HG02623 (cell line): ENCODE results near the gene CXADR.
A peak's percentile ranks its signal among the peaks of the same experiment; 100 is the strongest.
"Not testable (repeated sequence)": the region's sequence is repeated elsewhere in the genome, so short reads cannot be mapped to it uniquely, and the experiment has no call there.

Experiments used
- ATAC-seq: cut with Tn5 transposase; IDR thresholded peaks from one replicate; pipeline ENCODE4 v1.9.1; 2021; ENCODE audit warnings: moderate library complexity; ENCODE audit not compliant: unreplicated experiment

Gene CXADR

DNA sequence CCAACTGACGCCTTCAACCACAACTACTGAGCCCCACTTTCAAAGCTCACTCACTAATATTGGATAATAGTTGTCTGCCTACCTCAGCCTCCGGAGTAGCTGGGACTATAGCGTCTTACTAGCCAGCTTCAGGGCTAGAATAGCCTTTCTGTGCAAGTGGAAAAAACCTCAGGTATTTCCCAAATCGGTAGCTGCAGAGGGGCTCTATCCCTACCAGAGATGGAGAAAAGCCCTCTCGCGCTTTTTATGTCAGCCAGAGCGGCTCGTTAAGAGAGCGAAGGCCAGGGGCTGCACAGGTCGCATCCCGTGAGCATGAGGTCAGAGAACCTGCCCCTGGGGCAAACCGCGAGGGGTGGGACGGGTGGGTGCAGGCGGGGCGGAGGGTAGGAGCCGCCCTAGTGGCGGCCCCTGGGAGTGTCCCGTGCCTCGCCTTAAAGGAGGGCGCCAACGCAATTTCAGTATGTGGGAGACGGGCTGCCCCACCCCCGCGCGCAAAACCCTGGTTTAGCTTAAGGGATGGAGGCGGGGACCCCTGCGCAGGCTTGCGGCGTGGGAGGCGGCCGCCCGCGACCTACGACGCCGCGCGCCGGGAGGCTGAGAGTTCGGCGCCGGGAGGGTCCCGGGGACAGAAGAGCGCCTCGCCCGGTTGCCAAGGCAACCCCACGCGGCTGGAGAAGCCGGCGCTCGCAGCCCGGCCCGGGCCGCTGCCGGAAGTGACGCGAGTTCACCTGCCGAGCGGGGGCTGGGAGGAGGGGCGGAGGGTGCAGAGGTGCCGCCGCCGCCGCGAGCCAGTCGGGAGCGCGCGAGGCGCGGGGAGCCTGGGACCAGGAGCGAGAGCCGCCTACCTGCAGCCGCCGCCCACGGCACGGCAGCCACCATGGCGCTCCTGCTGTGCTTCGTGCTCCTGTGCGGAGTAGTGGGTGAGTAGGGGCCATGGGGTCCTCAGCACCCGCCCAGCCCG, at the start of gene CXADR:
Gene CXADR, plus strand, starts transcription at position 791 of the 961 bp plus-strand sequence. Its CDS starts 87 bp downstream, at position 878.
- ATAC-seq = peak; percentile 89

DNA sequence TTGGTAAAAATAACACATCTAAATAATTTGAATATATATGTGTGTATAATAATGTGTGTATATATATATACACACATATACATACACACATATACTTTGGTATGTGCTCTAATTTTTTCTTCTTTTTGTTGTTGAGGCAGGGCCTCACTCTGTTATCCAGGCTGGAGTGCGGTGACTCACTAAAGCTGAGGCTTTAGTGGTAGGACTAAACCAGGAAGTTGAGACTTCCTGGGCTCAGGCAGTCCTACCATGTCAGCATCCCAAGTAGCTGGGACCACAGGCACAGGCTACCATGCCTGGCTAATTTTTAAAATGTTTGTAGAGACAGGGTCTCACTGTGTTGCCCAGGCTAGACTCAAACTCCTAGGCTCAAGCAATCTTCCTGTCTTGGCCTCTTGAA, 46.7 kb upstream of the CXADR start:
- no peak for ATAC-seq

DNA sequence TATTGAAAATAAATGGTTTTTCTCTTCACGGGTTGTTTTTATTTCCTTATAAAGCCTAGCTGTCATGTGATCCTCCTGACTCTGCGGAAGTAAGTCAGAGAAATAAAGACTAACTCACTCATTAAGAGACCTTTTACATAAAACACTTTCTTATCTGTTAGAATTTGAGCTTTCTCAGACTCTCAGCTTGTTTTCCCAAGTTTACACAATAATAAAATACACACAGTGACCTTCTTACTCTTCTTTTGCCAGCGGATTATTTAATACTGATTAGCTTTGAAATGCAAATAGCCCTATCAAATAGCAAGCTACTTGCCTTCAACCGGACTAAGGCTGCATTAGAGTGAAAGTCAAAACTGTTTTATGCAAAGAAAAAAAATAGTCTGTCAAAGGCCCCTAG, 45.5 kb upstream of the CXADR start:
- no peak for ATAC-seq

DNA sequence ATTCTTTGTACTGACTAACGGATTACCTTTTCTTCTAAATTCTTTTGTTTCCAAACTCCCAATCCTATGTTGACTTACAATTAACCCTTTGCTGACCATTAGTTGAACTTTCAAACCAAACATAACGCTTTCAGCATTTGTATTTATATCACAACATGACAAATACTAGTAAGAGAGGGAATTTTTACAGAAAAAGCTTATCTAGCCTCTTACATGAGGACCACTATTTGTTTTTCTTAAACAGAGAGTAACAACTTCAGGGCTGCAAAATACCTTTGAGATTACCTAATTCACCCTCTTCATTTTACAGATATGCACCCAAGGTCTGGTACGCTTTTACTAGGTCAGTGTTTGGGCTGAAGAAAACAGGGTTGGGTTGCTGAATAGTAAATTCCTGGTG, 45.0 kb upstream of the CXADR start:
- no peak for ATAC-seq

DNA sequence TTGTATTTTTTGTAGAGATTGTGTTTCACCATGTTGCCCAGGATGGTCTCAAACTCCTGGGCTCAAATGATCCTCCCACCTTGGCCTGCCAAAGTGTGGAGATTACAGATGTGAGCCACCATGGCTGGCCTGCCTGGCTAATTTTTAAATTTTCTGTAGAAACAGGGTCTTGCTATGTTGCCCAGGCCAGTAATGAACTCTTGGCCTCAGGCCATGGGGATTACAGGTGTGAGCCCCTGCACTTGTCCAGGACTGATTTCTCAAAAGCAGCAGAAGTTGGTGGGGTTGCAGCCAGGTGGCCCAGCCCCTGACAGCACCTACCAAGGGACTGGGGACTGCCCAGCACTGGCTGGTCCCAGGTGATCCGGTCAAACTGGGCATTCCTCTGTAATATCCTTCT, 44.1 kb upstream of the CXADR start:
- ATAC-seq = no peak

DNA sequence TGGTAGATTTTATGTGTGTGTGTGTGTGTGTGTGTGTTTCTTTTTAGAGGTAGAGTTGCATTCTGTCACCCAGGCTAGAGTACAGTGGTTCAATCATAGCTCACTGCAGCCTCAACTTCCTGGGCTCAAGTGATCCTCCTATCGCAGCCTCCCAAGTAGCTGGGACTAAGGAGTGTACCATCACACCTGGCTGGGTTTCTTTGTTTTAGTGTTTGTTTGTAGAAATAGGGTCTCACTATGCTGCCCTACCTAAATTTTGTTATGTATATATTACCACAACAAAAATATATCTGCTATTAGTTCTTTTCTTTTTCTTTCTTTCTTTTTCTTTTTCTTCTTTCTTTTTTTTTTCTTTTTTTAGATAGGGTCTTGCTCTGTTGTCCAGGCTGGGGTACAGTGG, 43.1 kb upstream of the CXADR start:
- ATAC-seq = no peak

DNA sequence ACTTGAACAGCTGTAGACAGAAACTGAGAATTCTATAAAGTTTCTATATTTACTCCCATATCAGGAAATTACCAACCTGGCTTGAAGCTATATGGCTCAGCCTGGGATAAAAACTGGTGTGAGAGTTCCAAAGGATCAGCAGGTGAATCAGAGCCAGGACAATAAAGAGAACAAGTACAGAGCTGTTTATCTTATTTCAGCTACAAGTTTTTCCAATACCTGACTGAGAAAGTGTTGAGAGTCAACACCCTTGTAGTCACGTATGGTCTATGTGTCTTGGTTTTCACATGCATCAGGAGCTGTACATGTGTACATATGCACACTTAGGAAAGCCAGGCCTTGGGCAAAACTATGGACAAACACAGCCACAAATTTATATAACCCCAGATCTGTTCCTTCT, 40.7 kb upstream of the CXADR start:
- ATAC-seq = no peak

DNA sequence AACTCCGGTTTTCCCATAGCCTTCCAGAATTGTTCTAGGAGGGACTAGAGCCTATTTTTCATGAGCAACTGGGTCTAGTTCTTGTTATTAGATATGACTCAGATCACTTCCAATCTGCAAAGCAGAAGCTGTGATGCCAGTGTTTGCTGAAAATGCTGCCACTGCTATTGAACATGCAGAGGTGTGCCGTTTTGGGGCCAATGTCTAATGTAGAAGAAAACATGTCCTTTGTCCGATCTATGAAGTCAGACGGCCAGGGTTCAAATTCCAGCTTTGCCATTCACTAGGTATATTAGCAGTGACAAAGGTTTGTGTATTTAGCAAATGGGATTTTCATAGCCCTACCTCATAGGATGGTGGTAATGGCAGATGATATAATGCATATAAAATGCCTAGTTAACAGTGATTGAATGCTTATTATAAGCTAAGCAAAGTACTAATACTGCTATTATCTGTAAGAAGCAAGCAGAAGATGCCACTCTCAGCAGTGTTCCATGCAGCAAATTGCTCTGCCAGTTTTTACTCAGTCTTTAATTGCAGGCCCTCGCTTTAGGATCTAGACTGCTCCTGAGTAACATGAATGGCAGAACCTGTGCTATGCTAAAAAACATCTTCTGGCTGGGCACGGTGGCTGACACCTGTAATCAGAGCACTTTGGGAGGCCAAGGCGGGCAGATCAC, 40.1 kb upstream of the CXADR start:
- no peak for ATAC-seq

DNA sequence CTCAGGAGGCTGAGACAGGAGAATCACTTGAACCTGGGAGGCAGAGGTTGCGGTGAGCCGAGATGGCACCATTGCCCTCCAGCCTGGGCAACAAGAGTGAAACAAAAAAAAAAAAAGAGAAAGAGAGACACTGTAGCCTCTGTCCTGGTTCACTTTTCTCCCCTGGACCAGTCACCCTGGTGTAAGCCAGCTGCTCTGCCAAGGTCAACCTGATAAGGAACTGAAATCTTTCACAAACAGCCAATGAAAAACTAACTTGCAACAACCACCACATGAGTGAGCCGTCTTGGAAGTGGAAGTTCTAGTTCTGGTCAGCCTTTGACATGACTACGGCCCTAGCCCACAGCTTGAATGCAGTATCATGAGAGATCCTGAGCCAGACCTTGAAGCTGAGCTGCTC, 36.8 kb upstream of the CXADR start:
- no peak for ATAC-seq

DNA sequence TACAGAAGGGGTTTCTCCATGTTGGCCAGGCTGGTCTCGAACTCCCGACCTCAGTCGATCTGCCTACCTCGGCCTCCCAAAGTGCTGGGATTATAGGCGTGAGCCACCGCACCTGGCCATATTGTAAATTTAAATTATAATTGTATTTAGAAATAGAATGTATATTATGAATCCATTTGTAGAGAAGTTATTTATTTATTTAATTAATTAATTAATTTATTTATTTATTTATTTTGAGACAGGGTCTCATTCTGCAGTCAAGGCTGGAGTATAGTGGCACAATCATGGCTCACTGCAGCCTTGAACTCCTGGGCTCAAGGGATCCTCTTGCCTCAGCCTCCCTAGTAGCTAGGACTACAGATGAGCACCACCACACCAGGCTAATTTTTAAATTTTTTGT, 34.7 kb upstream of the CXADR start:
- ATAC-seq = not testable (repeated sequence)

DNA sequence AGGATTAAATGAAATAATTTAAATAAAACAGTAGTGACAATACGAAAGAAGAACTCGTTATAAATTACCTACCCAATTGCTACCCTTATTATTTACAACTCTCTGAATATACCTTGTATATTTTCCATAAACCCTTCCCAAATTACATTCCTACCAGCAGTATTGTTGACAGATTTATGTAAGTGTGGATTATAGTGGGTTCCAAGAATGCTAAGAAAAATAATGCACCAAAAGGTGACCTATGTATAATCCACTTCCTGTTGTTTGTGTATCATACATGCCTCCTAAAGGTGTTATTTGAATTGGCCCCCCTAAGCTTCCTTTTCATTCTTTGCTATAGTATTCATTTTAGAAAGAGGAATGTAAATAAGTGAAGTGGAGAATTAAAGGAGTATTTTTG, 33.2 kb upstream of the CXADR start:
- no peak for ATAC-seq

DNA sequence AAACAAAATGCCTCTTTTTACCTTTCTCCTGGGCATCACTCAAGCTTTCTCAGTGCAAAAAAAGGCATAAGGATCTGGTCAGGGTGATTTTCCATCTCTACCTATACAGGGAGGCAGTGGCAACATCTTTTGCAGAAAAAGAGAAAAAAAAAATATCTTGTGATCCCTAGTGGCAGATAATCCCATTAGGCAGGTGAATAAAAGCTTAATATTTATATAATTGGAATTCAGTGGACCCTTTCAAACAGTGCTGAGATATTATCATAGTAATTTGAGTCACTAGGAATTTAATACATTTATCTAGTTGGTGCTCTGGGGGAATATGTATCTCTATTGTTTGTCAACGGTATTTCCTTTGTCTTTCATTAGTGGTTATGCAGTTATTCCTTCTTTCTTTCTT, 29.9 kb upstream of the CXADR start:
- ATAC-seq = no peak

DNA sequence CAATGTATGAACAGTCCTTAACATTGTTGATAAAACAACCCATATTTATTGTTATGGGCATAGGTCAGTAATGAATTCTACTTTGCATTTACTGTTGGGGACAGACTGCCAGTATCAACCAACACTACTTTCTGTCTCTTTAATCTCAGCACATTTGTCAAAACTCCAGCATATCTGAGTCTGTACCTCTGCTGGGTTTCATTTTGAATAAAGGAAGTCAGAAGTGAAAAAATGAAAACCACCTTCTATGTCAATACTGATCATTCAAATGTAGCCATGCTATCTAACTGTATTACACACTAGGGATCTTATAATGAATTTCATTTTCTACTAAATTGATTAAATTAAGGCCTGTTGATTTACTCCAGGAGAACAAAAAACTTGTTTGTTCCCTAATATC, 24.2 kb upstream of the CXADR start:
- ATAC-seq = peak; percentile 63

DNA sequence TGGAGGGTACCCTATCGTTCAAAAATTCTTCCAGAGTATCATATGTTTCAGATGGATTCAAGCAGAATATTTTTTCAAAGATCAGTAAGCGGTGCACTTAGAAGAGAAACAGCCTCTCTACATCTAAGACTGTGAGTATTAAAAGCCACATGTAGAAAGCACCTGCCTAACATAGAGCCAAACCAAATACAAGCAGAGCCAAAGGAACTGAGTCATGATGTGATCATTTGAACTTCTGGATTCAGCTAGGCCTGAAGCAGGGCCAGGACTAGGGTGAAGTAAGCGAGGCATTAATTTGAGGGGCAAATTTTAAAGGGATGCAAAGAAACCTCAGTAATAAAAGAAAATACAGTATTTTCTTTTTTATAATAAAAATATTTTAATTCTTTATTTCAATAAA, 23.3 kb upstream of the CXADR start:
- not testable (repeated sequence) for ATAC-seq

DNA sequence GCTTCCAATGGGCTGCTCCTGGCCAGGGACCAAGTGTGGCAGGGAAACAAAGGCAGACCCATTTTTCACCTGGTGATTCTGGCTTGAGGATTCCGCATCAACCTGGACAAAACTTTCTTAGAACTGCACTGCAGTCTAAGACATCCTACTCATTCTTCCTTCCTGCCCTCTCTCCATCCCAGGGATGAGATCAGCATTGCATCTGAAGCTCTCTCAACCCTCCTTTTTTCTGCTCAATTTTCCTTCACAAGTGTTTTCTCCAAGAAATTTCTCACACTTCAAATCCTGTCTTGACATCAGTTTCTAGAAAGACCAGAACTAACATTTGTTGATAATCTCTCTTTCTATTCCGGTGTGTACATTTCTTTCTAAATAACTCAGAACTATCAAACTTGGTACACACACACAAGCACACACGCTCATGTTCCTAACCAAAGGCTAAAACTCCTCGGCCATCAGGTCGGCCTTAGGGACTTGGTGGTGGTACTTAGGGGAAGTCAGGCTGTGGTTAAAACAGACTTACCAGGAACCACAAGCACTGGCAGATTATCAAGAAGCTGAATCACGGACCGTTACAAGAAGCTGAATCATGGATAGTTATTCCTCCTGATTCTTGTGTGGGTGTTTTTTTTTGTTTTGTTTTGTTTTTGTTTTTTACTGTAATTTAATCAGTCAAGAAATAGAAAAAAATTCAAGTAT, 21.0 kb upstream of the CXADR start:
- no peak for ATAC-seq

DNA sequence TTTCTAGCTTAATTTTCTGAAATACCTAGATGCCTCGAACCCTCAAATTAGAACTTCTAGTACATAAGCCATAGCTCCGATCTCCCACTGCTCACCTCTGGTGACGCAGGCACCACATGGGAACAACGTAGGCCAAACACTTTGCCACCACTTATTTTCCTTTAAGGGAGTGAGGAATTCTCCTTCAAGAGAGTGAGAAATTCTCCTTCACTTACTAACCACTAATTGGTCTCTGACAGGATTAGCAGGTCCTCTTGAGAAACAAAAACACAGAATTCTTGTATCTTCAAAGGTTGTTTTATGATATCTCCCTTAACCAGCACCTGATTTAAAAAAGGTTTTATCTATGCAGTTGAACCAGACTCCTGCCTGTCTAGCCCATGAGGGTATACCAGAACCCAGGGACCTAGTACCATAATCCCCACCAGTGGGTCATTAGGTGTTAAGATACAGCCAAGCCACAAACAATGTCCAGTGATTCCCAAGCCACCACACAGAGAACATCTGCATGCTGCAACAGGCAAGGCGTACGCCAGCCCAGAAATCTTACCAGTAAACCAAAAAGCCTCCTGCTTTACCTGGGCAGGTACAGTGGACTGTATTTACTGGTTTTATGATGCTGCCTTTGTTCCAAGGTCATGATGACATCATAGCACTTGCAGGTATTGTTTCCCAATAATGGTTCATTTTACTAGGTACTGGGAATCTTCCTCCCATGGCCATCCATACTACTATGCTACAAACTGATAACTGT, 20.3 kb upstream of the CXADR start:
- no peak for ATAC-seq

DNA sequence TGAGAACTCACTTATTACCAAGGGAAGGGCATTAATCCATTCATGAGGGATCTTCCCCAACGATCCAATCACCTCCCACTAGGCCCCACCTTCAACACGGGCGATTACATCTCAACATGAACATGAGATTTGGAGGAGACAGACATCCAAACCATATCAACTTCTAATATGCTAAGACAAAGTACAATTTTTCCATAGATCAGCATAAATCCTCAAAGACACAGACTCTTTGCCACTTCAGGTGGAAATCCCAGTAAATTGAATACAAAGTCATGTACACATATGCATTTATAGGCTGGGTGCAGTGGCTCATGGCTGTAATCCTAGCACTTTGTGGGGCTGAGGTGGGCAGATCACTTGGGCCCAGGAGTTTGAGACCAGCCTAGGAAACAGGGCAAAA, 18.8 kb upstream of the CXADR start:
- no peak for ATAC-seq

DNA sequence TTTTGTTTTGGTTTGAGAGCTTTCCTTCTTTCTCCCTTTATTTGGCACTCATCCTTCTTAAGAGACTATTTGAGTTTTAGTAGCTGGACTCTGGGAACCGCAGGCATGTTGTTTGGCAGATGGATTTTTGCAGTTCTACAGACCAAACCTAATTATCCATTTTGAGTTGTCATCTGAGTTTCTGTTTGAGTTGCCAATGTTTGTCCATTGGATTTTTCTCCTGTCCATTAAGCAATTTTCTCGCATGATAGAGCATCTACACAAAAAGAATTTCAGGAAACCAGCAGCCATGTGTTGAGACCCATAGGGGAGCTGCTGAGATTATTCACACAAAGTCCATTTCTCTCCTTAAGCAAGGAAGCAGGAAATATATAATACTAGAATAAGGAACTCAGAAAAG, 17.2 kb upstream of the CXADR start:
- ATAC-seq = no peak

DNA sequence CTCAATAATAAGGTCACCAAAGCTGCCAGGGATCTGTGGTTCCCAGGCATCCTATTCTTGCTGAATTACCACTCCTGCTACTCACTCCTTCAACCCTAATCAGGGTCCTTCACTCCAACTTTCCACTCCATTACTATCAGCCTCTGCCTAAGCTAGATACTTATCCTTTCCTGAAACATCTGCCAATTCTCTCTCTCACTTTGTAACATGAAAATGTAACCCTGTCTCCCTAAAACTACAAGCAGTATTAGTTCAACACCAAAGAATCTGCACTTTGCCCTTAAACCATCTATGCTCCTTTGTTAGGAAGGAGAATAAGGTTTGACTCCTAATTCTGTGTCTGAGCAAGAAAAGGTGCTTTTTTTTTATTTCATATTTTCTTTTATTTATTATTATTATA, 15.5 kb upstream of the CXADR start:
- no peak for ATAC-seq

DNA sequence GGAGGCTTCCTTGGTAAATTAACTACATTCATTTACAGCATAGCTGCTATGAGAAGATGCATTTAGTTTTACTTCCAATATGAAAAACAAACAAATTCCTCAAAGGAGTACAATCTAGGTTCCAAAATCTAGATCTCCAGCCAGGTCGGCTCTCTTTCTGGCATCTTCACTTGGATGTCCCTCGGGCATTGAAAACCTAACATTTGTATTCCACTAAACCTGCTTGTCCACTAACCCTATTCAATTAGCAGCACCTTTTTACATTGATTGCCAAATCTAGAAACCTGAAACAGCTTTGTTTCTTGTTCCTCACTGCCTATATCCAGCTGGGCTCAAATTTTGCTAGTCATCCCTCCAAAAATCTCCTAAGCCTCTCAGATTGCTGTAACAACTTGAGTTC, 14.3 kb upstream of the CXADR start:
- no peak for ATAC-seq
